Heart left ventricle (tissue), 16 donors: ENCODE results near the gene C11orf21. TPM values are rescaled to one million over a fixed set of nuclear protein-coding genes. Genes with fewer than 3 reads are reported as not detected.
A peak's percentile ranks its signal among the peaks of the same experiment; 100 is the strongest.

Experiments used
- ATAC-seq, 4 donors: fragments of 200-7000 bp; cut with Tn5 transposase; one replicate each; pipeline ENCODE4 v1.9.1; 2020 to 2022; ENCODE audit warnings: moderate library complexity in 4 of 4, mild to moderate bottlenecking in 3 of 4, moderate number of reproducible peaks in 1 of 4
- DNase-seq, 5 donors: peaks; one replicate each; pipeline ENCODE4 v3.0.0-alpha.2; 2020
- H3K27ac ChIP-seq, 12 donors: fragments of 200-600 bp; sonication (generic) in 4 of 12; one replicate each; pipeline versions ENCODE4 v1.5.0 to v1.8.0; 2016 to 2022; ENCODE audit warnings: mild to moderate bottlenecking in 2 of 12
- H3K27me3 ChIP-seq, 9 donors: fragments of 200-600 bp; sonication (generic) in 2 of 9; one replicate each; pipeline versions ENCODE4 v1.5.1 to v1.8.0; 2016 to 2022; ENCODE audit warnings: mild to moderate bottlenecking in 3 of 9
- H3K36me3 ChIP-seq, 9 donors: fragments of 200-600 bp; sonication (generic) in 2 of 9; one replicate each; pipeline versions ENCODE4 v1.5.0 to v1.8.0; 2018 to 2022; ENCODE audit warnings: mild to moderate bottlenecking in 2 of 9
- H3K4me1 ChIP-seq, 12 donors: fragments of 200-600 bp; sonication (generic) in 4 of 12; one replicate each; pipeline versions ENCODE4 v1.5.0 to v1.8.0; 2016 to 2022; ENCODE audit warnings: mild to moderate bottlenecking in 3 of 12
- H3K4me3 ChIP-seq, 12 donors: fragments of 200-600 bp; sonication (generic) in 4 of 12; one replicate each; pipeline versions ENCODE4 v1.5.0 to v1.8.0; 2017 to 2022; ENCODE audit warnings: mild to moderate bottlenecking in 9 of 12, moderate library complexity in 4 of 12
- H3K9me3 ChIP-seq, 12 donors: fragments of 200-600 bp; sonication (generic) in 4 of 12; one replicate each; pipeline versions ENCODE4 v1.5.0 to v1.8.0; 2016 to 2022; ENCODE audit warnings: mild to moderate bottlenecking in 1 of 12
- CTCF ChIP-seq, 12 donors: fragments of 200-600 bp; sonication (generic) in 4 of 12; IDR thresholded peaks; one replicate each; pipeline versions ENCODE4 v1.5.0 to v1.8.0; 2018 to 2022; ENCODE audit warnings: antibody characterized with exemption in 12 of 12, mild to moderate bottlenecking in 5 of 12
- POLR2A ChIP-seq, 2 donors: fragments of 450-650 bp; IDR thresholded peaks; one replicate each; pipeline ENCODE4 v1.6.1; 2017; ENCODE audit warnings: antibody characterized with exemption in 2 of 2, mild to moderate bottlenecking in 2 of 2, moderate library complexity in 2 of 2
- WGBS, 4 donors: extraction: QIAGEN DNeasy Blood & Tissue Kit in 2 of 4; methylation state at CpG; one replicate each; pipeline versions ENCODE4 v1.1.5 to v1.1.7; 2013 to 2018; 5-methylcytosine and 5-hydroxymethylcytosine counted together
- intact Hi-C, 10 donors: fragments of 100-400 bp; cut with DNase I; formaldehyde crosslinking; loops; one replicate each; pipeline versions ENCODE4 v1.11.1 to v1.14.2; 2022
- polyA plus RNA-seq, 2 donors: library from polyadenylated mRNA; stranded (reverse); fragments of 200-250 nt; gene quantifications; one replicate each; pipeline ENCODE4 v1.2.3, GENCODE V29; 2013
- total RNA-seq, 9 donors: library from RNA; depleted of rRNA in 2 of 9; stranded (reverse); fragments of >200 nt in 2 of 9; fragmentation: NEBNext Ultra II Directional in 3 of 9; extraction: Animal tissue kit (Norgen Biotek cat#: 25700) in 3 of 9; gene quantifications; one replicate each; pipeline versions ENCODE4 v1.1.0 to v1.2.4, GENCODE V29; 2016 to 2023
- donor health status: ischemic (EF 13 %, LVEDD 7.1; RV severe dilation, severe dysfunction).
- donor health status: healthy with polysubstance abuse.
- donor health status: DM: no; HTN: yes; CAD: no.
- donor health status: DM: no; HTN: no; CAD: no.
- donor health status: ischemic (EF 25% LVEDD 6.9; RV normal size, moderate dysfunction).
- donor health status: ischemic (EF 25% LVEDD 5.7; RV mildly dilated, moderate dysfunction).
- donor health status: healthy.
- donor health status: DM: yes; HTN: yes; CAD: no.
- donor health status: ischemic (EF 35%, LVEDD 5.7; RV mildly dilated, moderate dysfunction).
- donor health status: nonischemic (EF 11% LVEDD 7.7; RV severe dilation, severe dysfunction).
- donor health status: DM: yes; HTN: yes; CAD: no.
- donor health status: PGD.
- donor health status: ischemic (EF 29% LVEDD 5.4; RV normal size, mild dysfunction).
- donor health status: nonischemic (EF 23%, LVEDD 6.1; RV moderate dilation, normal function).

Gene C11orf21
- total and polyA plus RNA-seq, 11 donors, result 4.8 to 41.2 (median 29.9) TPM

- DNase-seq, result no peak
- 66 to 72% (median 68%) methylated on average over 21 to 24 of the region's 24 CpGs for WGBS, 4 donors
These were observed 35.7 kb downstream of the C11orf21 start for GRCh38 chr11:2265854-2266585.

GRCh38 chr11:2265396-2265795, 36.3 kb downstream of the C11orf21 start:
- H3K9me3 ChIP-seq, result no peaks in the 10 kb centered on the region
- H3K27me3 ChIP-seq, result peaks cover 20 to 51% (median 26%) of the 10 kb centered on the region in 9 donors
- 33 to 45% (median 37%) methylated on average over 2 of the region's 2 CpGs for WGBS, 4 donors
- ATAC-seq, result peak in 2 of 4 donors; percentile 13 to 32
- H3K4me3 ChIP-seq, result peak overlapping the region in 2 of 12 donors; percentile 5 to 25
- intact Hi-C loops, result no loop called here
- H3K36me3 ChIP-seq, result no peaks in the 10 kb centered on the region
- peaks cover 0 to 40% (median 8%) of the 10 kb centered on the region in 12 donors for H3K4me1 ChIP-seq
- no peak for DNase-seq
- TF ChIP-seq CTCF (IDR thresholded peaks at IDR 0.05) (no peak), POLR2A (IDR thresholded peaks at IDR 0.05) (no peak)
- H3K27ac ChIP-seq, result peak overlapping the region in 1 of 12 donors; percentile 90

More at GRCh38 chr11:2265854-2266585, 35.7 kb downstream of the C11orf21 start:
- intact Hi-C loops, result no loop called here
- no peaks in the 10 kb centered on the region for H3K9me3 ChIP-seq
- peaks cover 26 to 52% (median 33%) of the 10 kb centered on the region in 9 donors for H3K27me3 ChIP-seq
- no peak for ATAC-seq
- no peak for TF ChIP-seq CTCF (IDR thresholded peaks at IDR 0.05)
- TF ChIP-seq POLR2A (IDR thresholded peaks at IDR 0.05), result no peak
- peak overlapping the region in 1 of 12 donors; percentile 90 for H3K27ac ChIP-seq
- peak overlapping the region in 2 of 12 donors; percentile 5 to 25 for H3K4me3 ChIP-seq
- H3K4me1 ChIP-seq, result peaks cover 0 to 46% (median 11%) of the 10 kb centered on the region in 12 donors
- H3K36me3 ChIP-seq, result no peaks in the 10 kb centered on the region

- H3K27me3 ChIP-seq, result peaks cover 13 to 50% (median 21%) of the 10 kb centered on the region in 9 donors
- H3K4me3 ChIP-seq, result no peak overlapping the region
- H3K27ac ChIP-seq, result peak overlapping the region in 1 of 12 donors; percentile 90
- peaks cover 0 to 32% (median 4%) of the 10 kb centered on the region in 12 donors for H3K4me1 ChIP-seq
- ATAC-seq (no peak), DNase-seq (no peak)
- H3K36me3 ChIP-seq, result no peaks in the 10 kb centered on the region
- 87 to 90% (median 88%) methylated on average over 22 of the region's 22 CpGs for WGBS, 4 donors
- no peaks in the 10 kb centered on the region for H3K9me3 ChIP-seq
- TF ChIP-seq CTCF (IDR thresholded peaks at IDR 0.05) (no peak), POLR2A (IDR thresholded peaks at IDR 0.05) (no peak)
- intact Hi-C loops, result no loop called here
These were observed 37.2 kb downstream of the C11orf21 start for GRCh38 chr11:2264366-2265053.

GRCh38 chr11:2263724-2264360, 37.9 kb downstream of the C11orf21 start:
- Histone ChIP-seq H3K27me3 (peaks cover 8 to 45% (median 17%) of the 10 kb centered on the region in 9 donors), H3K9me3 (no peaks in the 10 kb centered on the region), H3K36me3 (no peaks in the 10 kb centered on the region), H3K4me3 (no peak overlapping the region), H3K4me1 (peaks cover 0 to 29% (median 0%) of the 10 kb centered on the region in 12 donors), H3K27ac (no peak overlapping the region)
- ATAC-seq (no peak), DNase-seq (no peak)
- WGBS, 4 donors, result 87 to 98% (median 94%) methylated on average over 8 to 13 of the region's 13 CpGs
- intact Hi-C loops, result no loop called here
- no peak for TF ChIP-seq POLR2A (IDR thresholded peaks at IDR 0.05)
- TF ChIP-seq CTCF (IDR thresholded peaks at IDR 0.05), result no peak
